ENCODE data around the gene MAS1.

The MAS1 gene

DNA sequence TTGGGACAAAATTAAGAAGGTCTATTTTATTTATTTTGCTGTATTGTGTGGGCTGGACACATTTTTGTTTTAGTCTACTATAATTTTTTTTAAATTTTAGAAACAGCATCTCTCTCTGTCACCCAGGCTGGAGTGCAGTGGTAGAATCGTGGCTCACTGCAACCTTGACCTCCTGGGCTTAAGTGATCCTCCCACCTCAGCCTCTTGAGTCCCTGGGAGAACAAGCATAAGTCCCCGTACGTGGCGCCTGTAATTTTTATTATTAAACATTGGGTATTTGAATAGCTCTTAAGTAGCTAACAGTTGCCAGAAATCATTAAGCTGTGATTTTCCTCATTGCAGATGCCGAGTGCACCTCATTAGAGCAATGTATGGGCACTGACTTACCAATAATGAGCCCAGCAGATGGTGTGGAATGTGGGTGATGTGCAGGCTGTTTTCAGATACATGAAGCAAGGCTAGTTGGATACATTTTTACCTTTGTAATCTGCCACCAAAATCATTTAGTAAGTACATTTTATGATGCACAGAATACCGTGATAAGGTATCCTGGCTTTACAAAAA lies 10.3 kb upstream of the MAS1 start:
- no peak for DNase-seq

DNA sequence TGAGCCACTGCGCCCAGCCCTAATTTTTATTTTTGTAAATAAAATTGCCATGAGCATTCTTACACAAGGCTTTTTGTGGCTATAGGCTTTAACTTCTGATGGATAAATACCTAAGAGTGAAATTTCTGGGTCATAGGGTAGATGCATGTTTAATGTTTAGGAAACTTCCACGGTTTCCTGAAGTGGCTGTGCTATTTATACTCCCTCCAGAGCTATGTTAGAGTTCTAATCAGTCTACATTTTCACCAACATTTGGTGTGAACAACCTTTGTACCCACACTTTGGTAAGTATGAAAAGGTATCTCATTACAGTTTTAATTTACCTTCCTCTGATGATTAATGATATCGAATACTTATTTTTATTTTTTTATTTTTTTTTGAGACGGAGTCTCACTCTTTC lies 6.1 kb upstream of the MAS1 start:
- no peak for DNase-seq

DNA sequence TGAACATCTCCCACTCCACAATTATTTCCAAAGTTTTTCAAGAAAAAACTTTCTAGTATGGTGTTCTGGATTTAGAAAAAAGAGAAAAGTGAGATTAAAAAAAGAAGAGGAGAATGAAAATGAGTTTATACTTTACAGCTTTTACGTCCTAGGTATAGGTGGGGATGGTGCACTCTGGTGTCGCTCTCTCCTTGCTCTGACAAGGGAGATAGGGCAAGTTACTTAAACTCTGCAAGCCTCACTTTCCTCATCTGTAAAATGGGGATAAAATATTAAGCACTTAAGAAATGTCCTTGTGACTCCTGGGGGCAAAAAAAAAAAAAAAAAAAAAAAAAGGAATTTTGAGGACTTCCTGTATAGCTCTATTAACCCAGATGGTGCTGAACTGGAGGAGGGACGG lies 4.5 kb upstream of the MAS1 start:
- DNase-seq, result no peak

DNA sequence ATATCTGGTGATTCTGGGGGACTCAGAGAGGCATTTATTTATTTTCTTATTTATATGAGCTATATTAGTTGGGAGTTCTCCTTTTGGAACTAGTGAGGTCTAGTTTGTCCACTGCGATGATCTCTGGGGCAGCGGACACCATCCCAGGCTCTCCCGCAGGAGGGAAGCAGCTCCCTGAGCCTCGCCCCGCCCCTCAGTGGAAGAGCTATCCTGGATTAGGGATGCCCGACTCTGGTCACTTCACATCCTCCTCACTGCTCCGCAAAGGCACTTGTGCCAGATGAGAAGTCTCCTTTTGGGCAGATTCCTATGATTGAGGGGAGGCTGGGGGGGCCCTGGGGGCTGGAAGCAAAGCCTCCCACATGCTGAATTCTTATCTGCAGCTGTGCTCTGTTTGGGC lies 3.6 kb upstream of the MAS1 start:
- no peak for DNase-seq

DNA sequence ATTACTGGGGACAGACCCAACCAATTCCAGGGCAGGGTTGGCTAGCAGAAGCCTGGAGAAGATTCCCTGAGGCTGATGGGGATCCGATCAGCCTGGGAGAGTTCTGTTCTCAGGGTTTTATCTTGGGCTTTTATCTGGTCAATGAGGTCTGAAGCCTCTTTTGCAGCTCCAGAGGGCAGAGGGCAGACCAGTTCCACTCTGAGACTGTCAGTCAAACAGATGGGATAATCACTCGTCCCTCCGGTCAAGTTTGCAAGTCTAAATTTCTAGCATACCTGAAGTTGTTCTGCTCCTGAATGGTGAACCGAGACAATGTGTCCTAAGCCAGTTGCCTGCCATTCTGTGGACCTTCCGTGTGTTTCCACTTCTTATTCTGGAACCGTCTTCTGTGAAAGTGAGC lies 3.0 kb upstream of the MAS1 start:
- DNase-seq, result no peak

DNA sequence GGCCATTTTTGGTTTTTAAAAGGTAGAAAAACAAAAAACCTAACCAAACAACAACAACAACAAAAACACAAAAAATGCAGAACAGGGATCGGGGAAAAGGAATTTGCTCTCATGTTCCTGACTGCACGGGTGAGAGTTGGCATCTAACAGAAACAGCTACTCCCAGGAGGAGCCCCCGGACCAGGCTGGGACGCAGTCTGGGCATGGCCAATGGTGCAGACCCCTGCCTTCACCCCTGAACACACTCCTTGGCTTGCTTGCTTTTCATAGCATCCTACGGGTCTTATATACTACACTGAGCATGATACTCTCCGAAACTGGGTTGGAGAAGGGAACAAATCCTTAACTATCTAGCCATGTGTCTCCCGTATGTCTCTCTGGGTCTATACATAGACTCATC lies 587 bp upstream of the MAS1 start:
- no peak for DNase-seq

DNA sequence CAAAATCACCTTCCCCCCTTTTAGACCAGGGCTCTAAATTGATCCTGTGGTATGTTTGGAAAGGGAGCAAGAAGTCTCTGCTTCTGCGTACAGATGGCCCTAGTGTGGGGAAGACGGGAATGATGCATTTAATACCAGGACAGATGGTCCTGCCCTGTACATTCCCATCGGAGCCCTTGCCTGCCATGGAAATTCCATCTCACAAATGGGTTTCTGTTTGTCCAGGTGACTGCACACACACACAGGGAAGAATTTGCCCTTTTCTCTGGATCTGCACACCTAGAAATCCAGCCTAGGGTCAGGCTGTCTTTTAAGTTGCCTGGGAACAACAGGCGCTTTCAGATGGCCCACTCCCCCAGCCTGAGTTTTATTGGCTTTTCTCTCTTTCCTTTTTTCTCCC lies 1.3 kb downstream of the MAS1 start:
- DNase-seq, result no peak

DNA sequence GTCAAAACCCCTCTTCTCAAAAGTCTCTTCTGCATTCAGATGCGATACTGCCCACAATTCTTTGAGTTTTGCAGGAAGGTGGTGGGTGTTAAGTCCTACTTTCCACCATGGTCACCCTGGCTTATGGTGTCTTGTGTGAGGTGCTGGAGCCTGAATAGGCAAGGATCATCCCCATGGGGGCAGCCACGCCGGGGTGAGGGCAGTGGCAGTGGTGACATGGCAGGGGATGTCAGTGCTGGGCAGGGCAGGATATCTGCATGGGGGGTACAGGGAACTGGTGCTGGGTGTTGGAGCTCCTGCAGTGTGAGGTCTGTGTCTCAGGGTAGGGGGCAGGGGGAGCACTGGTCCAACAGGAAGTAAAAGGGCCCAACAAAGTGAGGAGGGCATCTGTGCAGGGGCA lies 2.3 kb downstream of the MAS1 start:
- DNase-seq, result no peak

DNA sequence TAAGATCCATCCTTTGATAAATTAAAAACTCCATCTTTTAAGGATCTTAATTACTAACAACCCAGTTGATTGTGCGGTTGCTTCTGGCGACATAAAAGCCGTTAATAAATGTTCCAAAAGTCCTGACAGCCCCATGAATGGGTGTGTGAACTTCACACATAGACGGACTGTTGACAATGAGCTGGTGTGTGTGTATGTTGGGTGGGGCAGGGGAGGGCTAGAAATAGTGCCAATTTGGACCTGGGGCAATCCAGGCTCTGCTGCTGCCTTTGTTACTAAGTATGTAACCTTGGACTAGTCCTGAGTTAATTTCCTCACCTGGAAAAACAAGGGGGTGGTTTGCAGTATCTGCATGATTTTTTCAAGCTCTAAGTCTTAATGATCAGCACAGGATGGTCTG lies 4.2 kb downstream of the MAS1 start:
- DNase-seq, result no peak

DNA sequence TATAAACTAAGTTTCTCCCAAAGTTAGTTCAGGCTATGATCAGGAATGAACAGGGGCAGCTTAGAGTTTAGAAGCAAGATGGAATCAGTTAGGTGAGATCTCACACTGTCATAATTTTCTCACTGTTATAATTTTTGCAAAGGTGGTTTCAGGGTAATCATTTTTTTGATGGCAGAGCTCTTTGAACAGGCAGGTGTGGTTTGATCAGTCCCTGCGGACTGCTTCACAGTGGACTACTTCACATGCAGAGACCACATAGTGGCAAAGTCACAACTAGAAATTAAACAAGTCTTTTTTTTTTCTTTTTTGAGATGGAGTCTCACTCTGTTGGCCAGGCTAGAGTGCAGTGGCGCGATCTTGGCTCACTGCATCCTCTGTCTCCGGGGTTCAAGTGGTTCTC lies 6.8 kb downstream of the MAS1 start:
- no peak for DNase-seq

DNA sequence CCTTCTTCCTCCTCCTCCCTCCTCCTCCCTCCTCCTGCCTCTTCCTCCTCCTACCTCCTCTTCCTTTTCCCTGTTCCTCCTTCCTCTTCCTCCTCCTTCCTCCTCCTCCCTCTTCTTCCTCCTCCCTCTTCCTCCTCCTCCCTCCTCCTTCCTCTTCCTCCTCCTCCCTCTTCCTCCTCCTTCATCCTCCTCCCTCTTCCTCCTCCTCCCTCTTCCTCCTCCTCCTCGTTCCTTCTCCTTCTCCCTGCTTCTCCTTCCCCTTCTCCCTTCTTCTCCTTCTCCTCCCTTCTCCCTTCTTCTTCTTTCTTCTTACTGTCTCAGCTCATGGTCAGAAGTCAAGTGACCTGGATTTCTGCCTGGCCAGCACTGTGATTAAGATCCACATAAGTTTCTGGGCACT lies 7.7 kb downstream of the MAS1 start:
- no peak for DNase-seq

DNA sequence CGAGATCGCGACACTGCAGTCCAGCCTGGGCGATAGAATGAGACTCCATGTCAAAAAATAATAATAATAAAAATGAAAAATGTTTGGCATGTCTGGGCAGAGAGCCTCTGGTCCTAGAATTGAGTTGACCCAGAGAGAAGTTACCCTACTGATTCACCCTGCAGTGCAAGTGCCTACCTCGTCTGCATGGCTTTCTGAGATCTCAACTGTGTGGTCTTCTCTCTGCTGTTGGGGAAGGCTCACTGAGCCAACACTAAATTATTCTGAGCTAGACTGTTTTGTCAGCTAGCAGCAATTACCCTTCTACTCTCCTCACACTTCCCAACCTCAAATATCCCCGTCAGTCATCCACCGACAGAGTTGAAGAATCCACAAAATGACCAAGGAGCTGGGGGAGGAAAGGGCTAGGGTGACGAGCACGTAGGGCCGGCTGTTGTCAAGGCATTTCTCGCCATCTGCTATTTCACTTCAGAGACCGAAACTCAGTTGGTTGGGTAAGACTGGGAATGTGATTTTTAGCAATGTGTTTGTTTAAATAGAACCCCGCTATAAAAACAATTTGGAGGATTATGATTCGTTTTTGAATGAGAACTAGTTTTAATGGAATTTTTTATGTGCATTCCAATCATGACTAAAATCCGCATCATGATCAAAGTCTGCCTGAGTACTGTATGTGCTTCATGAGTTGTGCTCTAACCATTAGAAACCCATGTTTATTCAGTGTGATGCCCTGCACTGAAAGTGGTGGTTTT lies 9.4 kb downstream of the MAS1 start:
- no peak for DNase-seq

DNA sequence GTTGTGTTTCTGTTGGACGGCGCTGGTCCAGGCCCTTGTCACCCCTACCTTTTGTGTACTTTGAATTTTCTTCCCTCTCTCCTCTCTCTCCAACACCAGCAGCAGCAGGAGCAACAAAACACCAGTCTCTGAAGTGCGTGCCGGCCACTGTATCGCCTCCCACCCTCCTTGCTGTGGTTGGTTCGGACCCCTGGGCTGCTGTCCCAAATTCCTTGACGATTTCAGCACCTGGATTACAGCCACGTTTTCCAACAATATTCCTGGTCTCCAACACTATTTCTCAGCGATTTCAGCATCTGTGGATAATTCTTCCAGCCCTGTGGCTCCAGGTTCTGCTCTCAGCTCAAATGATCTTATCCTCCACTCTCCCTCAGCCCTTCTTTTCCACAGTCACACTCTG lies 11.8 kb downstream of the MAS1 start:
- no peak for DNase-seq

DNA sequence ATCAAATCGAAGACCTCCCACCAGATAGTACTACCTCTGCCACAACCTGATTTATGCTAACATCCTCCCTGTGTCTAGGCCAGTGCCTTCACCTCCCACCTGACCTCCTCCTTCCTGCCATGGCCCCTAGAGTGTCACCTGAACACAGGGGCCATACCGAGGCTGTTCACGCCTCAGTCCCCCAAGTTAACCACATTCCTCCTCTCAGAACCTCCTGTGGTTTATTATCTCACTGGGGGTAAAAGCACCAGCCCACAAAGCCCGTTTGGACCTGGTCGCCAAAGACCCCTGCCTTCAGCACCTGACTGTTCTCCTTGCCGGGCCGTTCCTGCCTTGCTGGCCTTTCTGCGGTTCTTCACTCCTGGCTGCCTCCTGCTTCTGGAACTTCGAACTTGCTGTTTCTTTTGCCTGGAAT lies 13.7 kb downstream of the MAS1 start:
- no peak for DNase-seq

DNA sequence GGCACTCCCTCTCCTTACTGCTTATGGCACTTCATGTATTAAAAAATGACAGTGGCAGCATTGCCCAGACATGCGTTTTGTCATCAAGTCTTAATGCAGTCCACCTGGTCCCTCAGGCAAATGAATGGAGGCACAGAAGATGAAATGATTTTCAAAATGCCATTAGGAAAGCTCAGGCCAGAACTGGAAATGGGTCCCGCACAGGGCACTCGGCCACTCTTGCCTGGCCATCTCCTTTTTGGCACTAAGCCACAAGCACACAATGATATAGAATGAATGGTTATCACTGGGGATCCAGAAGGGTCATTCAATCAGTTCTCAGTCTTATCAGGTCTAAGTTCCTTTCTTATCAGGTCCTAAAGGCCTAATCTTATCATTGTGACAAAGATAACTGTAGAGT lies 15.6 kb downstream of the MAS1 start:
- no peak for DNase-seq

DNA sequence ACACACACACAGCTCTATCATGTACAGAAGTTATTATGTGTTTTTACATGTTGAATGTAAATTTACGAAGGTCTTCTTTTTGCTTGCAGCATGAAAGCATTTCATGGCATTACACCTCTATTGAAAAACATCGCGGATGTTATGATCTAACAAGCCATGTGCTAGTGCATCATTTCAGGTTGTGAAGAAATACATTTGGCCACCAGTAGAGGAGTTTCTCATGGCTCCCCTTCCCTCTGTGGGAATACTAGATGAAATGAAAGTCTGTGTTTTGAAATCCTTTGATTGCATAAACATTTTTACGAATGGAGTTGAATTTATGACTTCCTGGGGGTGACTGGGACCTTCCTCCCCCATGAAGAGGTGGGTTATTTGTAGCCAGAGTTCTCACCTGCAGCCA lies 17.7 kb downstream of the MAS1 start:
- DNase-seq, result no peak

DNA sequence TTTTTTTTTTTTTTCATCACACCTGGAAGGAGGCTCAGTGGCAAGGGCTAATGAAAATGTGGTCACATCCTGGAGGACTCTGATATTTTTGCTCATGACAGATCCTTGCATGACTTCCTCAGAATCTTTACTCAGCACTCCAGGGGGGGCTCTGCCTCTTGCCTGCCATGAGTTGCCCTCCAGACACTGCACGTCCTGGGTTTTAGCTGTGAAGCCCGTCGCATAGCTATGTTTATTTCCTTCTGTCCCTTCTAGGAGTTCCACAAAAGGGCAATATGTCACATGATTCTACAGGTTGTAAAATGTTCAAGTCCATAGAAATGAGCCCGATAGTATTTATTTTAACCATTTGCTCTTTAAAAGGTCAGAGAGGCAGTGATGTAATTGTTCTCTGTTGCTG lies 18.2 kb downstream of the MAS1 start:
- DNase-seq, result no peak

DNA sequence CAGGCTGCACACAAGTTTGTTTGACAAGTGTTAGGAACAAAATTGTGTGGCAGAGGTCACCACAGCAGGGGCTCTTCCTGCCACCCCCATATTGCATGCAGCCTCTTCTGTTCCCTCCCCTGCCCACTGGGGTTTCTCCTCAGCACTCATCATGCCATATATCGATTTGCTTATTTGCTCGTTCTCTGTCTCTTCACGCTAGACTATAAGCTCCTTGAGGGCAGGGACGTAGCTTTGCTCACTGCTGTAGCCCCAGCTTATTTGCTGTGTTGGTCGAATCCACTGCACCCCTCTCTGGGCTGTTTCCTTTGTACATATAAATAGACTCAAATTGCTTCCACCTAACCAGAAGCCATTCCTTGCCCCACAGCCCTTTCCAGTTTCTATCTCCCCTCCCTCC lies 19.6 kb downstream of the MAS1 start:
- no peak for DNase-seq

DNA sequence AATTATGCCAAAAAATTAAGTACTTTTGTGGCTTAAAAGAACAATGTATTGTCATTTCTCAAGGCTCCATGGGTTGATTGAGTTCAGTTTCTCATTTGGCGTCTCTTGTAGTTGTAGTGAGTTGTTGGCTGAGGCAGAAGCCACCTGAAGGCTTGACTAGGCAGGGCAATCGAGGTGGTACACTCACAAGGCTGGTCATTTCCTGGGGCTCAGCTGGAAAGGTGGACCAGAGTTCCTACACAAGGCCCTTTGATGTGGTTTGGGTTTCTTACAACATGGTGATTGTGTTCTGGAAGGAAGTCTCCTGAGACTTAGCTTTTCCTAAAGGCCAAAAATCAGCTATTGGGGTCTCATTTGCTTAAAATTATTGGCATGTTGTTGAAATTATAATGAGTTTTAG lies 22.6 kb downstream of the MAS1 start:
- no peak for DNase-seq

DNA sequence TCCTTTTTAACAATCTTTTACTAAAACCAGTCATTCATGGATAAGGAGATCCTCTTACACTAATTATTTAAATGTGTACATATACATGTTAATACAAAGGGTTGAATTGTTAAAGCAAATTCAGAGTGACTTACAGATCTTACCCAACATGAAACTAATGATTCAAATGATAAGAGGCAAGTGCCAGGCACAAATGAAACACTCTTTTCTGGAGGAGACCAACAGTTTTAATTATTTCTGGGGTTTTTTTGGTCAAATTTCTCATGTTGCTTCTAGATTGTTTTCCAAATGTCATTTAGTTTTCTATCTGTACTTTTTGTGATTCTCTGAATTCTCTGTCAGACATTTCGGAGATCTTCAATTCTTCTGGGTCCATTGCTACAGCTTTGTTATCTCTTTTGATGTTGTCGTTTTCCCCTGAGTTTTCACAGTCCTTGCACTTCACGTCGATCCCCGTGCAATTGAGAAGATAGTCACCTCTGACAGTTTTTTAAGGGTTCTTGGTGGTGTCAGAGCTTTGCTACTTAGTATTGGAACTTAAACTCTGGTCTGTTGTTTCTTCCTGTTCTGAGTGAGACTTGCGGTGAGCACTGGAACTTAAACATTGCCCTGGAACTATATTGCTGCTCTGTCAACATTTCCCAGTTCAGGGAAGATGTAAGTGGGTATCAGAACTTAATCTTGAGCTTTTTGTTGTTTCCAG lies 23.2 kb downstream of the MAS1 start:
- no peak for DNase-seq

DNA sequence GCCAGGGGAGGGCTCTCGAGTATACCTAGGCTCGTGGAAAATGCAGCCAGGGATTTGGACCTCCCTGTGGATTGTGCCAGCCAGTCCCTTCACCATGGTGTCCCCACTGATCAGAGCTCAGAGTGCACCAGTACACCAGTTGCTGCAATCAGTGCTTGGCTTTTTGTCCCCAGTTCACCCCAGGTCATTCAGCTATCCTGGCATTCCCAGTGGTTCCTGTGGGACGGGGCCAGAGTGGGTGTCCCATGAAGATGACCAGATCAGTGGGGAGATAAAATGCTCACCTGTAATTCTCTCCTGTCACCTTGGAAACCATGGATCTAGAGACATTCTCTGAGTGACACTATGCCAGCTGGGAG lies 23.8 kb downstream of the MAS1 start:
- no peak for DNase-seq

DNA sequence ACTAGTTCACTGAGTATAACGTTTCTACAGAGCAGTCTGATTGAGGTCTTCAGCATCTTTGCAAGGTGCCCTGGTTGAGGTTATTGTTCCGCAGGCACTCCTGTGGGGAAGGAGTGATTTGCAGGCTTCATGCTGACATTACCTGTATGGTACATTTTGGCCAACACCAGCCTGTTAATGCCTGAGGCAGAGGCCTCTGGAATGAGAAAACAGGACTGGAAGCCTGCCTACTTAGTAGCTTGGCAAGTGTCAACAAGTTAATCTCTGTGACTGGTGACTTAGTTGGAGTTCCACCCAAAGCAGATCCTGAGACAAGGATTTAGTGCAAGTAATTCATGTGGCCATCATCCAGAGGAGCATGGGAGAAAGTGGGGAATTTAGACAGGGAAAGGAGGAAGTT lies 24.6 kb downstream of the MAS1 start:
- DNase-seq, result no peak

DNA sequence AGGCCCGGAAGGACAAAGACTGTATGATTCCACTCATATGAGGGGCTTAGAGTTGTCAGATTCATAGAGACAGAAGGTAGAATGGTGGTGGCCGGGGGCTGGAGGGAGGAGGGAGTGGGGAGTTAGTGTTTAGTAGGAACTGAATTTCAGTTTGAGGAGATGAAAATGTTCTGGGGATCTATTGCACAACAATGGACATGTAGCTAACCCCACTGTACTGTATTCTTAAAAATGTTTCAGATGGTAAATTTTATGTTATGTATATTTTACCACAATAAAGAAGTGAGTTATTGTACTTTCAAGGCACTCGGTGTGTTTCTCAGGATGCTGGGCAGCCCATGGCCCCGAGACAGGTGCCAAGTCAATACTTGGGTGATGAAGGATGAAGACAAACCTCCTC lies 25.4 kb downstream of the MAS1 start:
- DNase-seq, result no peak

DNA sequence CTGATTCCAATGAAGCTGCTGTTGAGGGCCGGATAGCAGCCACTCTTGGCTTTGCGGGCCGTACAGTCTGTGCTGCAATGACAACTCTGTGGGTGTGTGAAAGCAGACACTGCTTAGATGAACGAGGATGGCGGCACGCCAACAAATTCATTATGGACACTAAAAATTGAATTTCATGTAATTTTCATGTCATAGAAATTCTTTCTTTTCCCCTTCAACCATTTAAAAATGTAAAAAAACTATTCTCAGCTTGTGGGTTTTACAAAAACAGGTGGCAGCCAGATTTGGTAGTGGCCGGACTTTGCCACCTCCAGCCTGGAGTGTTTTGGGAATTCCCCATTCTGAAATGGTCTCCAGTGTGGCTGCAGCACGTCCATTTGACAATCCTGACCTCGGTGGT lies 26.0 kb downstream of the MAS1 start:
- DNase-seq, result no peak

DNA sequence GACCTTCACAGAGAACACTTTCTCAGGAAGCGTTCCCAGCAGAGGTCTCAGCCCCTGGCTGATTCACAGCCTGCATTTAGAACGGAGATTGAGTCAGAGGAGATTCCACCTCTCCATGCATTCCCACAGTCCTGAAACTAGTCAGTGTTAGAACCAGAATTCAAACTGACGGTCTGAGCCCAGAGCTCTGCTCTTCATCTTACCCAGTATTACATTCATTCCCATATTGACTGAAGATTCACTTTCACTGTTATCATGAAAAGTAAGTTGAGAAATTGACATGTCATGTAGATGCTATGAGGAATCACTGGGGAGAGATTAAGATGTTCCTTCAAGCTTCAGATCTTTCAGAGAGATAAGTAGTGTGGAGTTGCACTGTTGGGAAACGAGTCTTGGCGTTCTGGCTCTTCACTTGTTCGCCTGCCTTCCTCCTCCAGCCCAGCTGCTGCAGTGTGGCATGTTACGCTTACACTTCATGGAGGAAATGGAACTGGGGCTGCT lies 28.3 kb downstream of the MAS1 start:
- no peak for DNase-seq

Data from stimulated activated CD4-positive, alpha-beta T cell treated with anti-CD3 and anti-CD28 coated beads, Interleukin-4, amount 100 ng/mL, for 1 hour (primary cell).